ENCODE measurements around the gene SLF2.

Gene SLF2

GRCh38 chr10:100981178-100981772, 68.5 kb downstream of the SLF2 start:
- TF ChIP-seq CTCF (IDR thresholded peaks at IDR 0.05; ENCODE audit: low read depth, low read length), result no peak
- DNase-seq (ENCODE audit: extremely low read depth, low read depth), result no peak

GRCh38 chr10:100982916-100983830, 70.4 kb downstream of the SLF2 start:
- no peak for DNase-seq (ENCODE audit: extremely low read depth, low read depth)
- no peak for TF ChIP-seq CTCF (IDR thresholded peaks at IDR 0.05; ENCODE audit: low read depth, low read length)

- no peak for TF ChIP-seq CTCF (IDR thresholded peaks at IDR 0.05; ENCODE audit: low read depth, low read length)
Observed at GRCh38 chr10:100983868-100984671, 71.3 kb downstream of the SLF2 start.

GRCh38 chr10:100984672-100985177, 72.0 kb downstream of the SLF2 start:
- DNase-seq (ENCODE audit: extremely low read depth, low read depth), result no peak
- TF ChIP-seq CTCF (IDR thresholded peaks at IDR 0.05; ENCODE audit: low read depth, low read length), result no peak

More at GRCh38 chr10:100983868-100984671, 71.3 kb downstream of the SLF2 start:
- DNase-seq (ENCODE audit: extremely low read depth, low read depth), result no peak

GRCh38 chr10:100985336-100985735, 72.6 kb downstream of the SLF2 start:
- no peak for TF ChIP-seq CTCF (IDR thresholded peaks at IDR 0.05; ENCODE audit: low read depth, low read length)
- no peak for DNase-seq (ENCODE audit: extremely low read depth, low read depth)

GRCh38 chr10:100986623-100986951, 73.8 kb downstream of the SLF2 start:
- no peak for TF ChIP-seq CTCF (IDR thresholded peaks at IDR 0.05; ENCODE audit: low read depth, low read length)
- no peak for DNase-seq (ENCODE audit: extremely low read depth, low read depth)

All from AG09319 (cell line).